Measurements from ENCODE around the gene PYDC1.
A peak's percentile ranks its signal among the peaks of the same experiment; 100 is the strongest.
"Not testable (repeated sequence)": the region's sequence is repeated elsewhere in the genome, so short reads cannot be mapped to it uniquely, and the experiment has no call there.

Gene PYDC1

GRCh38 chr16:31221357-31222160 is 4.6 kb upstream of the PYDC1 start:
- no peak for DNase-seq (ENCODE audit: low spot score)

- no peak for DNase-seq (ENCODE audit: low spot score)
Observed at GRCh38 chr16:31219154-31219741, 2.3 kb upstream of the PYDC1 start.

GRCh38 chr16:31217136-31217530 is 198 bp upstream of the PYDC1 start:
- DNase-seq (ENCODE audit: low spot score), result no peak

- DNase-seq (ENCODE audit: low spot score), result peak; percentile 96
Observed at GRCh38 chr16:31215287-31216162, 1.4 kb downstream of the PYDC1 start.

- no peak for DNase-seq (ENCODE audit: low spot score)
Observed at GRCh38 chr16:31214708-31215286, 2.1 kb downstream of the PYDC1 start.

GRCh38 chr16:31213877-31214707 is 2.8 kb downstream of the PYDC1 start, which contains the start of gene TRIM72:
Gene TRIM72 (plus strand): TSS chr16:31214119. CDS start chr16:31214739, 620 bp downstream.
- no peak for DNase-seq (ENCODE audit: low spot score)

- DNase-seq (ENCODE audit: low spot score), result no peak
Observed at GRCh38 chr16:31213342-31213741, 3.6 kb downstream of the PYDC1 start.

- peak; percentile 48 for DNase-seq (ENCODE audit: low spot score)
Observed at GRCh38 chr16:31206776-31207175, 10.2 kb downstream of the PYDC1 start.

GRCh38 chr16:31204871-31205666 is 11.9 kb downstream of the PYDC1 start:
- DNase-seq (ENCODE audit: low spot score), result no peak

- DNase-seq (ENCODE audit: low spot score), result no peak
Observed at GRCh38 chr16:31202414-31203375, 14.2 kb downstream of the PYDC1 start, which contains the start of gene PYCARD. Gene PYCARD (minus strand): TSS chr16:31202760. CDS start chr16:31202690, 70 bp downstream.

- DNase-seq (ENCODE audit: low spot score), result no peak
Observed at GRCh38 chr16:31201582-31202413, 15.1 kb downstream of the PYDC1 start.

GRCh38 chr16:31200821-31201568 is 15.9 kb downstream of the PYDC1 start:
- no peak for DNase-seq (ENCODE audit: low spot score)

- DNase-seq (ENCODE audit: low spot score), result not testable (repeated sequence)
Observed at GRCh38 chr16:31200111-31200510, 16.8 kb downstream of the PYDC1 start.

GRCh38 chr16:31199430-31200041 is 17.4 kb downstream of the PYDC1 start:
- DNase-seq (ENCODE audit: low spot score), result no peak

- DNase-seq (ENCODE audit: low spot score), result no peak
Observed at GRCh38 chr16:31198207-31198882, 18.6 kb downstream of the PYDC1 start.

- DNase-seq (ENCODE audit: low spot score), result no peak
Observed at GRCh38 chr16:31196324-31197088, 20.4 kb downstream of the PYDC1 start.

All from HuH-7 (cell line).